GM12878 (cell line): ENCODE results near the gene ANO4. TPM values are rescaled to one million over a fixed set of nuclear protein-coding genes. Genes with fewer than 3 reads are reported as not detected.

Experiments used
- ATAC-seq: fragments of 200-7000 bp; cut with Tn5 transposase; 3 replicates; pipeline ENCODE4 v1.9.1; 2020; ENCODE audit warnings: mild to moderate bottlenecking, moderate library complexity
- BruUV-seq: library from RNA; stranded (reverse); fragments of 400-500 nt; replicated peaks from 2 replicates; lab custom pipeline; 2021; lab: Mats Ljungman, UMichigan
- CTCF ChIA-PET: fragments of 300-600 bp; sonication (Branson Sonifier 250); formaldehyde crosslinking; extraction: SDS; loops from one replicate; lab custom pipeline; 2021; ENCODE audit warnings: inconsistent platforms; lab: Yijun Ruan, JAX
- POLR2A ChIA-PET: fragments of 350-600 bp; formaldehyde crosslinking; extraction: SDS; loops from one replicate; lab custom pipeline; 2021; ENCODE audit warnings: inconsistent platforms; lab: Charles Lee
- RAD21 ChIA-PET: fragments of 300-600 bp; sonication (Branson Sonifier 250); formaldehyde crosslinking; loops from one replicate; lab custom pipeline; 2023; ENCODE audit warnings: antibody characterized with exemption; ENCODE audit not compliant: unreplicated experiment; lab: Charles Lee
- SMC1A ChIA-PET: fragments of 300-600 bp; sonication (Branson Sonifier 250); formaldehyde crosslinking; loops from one replicate; lab custom pipeline; 2023; ENCODE audit not compliant: unreplicated experiment, uncharacterized antibody; lab: Charles Lee
- DNase-seq: peaks from one replicate; pipeline ENCODE4 v3.0.0-alpha.2; 2011; ENCODE audit warnings: low read depth, low spot score
- FAIRE-seq: peaks from 3 replicates; lab custom pipeline; 2011; peaks lifted over from hg19 to GRCh38; lab: Jason Lieb, UNC
- H2AFZ ChIP-seq: 2 replicates; pipeline ENCODE4 v1.6.0; 2011; ENCODE audit warnings: low read depth, low read length, control low read depth; ENCODE audit not compliant: control insufficient read depth
- H3K27ac ChIP-seq: 2 replicates; pipeline ENCODE4 v1.5.1; 2011; ENCODE audit warnings: control low read depth; ENCODE audit not compliant: control insufficient read depth, insufficient read depth
- H3K27me3 ChIP-seq, 2 experiments: replicated peaks in 1 of 2; 2 replicates each; pipeline versions ENCODE4 v1.6.0 to v1.6.1; 2011; ENCODE audit warnings: low read length in 1 of 2; ENCODE audit not compliant: control insufficient read depth in 2 of 2, insufficient read depth in 2 of 2
- H3K36me3 ChIP-seq, 2 experiments: 2 replicates each; pipeline ENCODE4 v1.5.1; 2011; ENCODE audit warnings: low read length in 1 of 2; ENCODE audit not compliant: control insufficient read depth in 2 of 2, insufficient read depth in 2 of 2
- H3K4me1 ChIP-seq: 2 replicates; pipeline ENCODE4 v1.6.1; 2011; ENCODE audit warnings: mild to moderate bottlenecking, low read length, moderate library complexity, mixed read lengths; ENCODE audit not compliant: control insufficient read depth, insufficient read depth
- H3K4me2 ChIP-seq: 2 replicates; pipeline ENCODE4 v1.6.0; 2011; ENCODE audit warnings: control low read depth; ENCODE audit not compliant: control insufficient read depth, insufficient read depth
- H3K4me3 ChIP-seq: fragments of 200-600 bp; sonication (generic); 2 replicates; pipeline ENCODE4 v1.5.1; 2016
- H3K79me2 ChIP-seq: 2 replicates; pipeline ENCODE4 v1.6.0; 2011; ENCODE audit warnings: low read length; ENCODE audit not compliant: control insufficient read depth, insufficient read depth
- H3K9ac ChIP-seq: 2 replicates; pipeline ENCODE4 v1.8.0; 2011; ENCODE audit warnings: low read length, control low read depth, mixed read lengths; ENCODE audit not compliant: control insufficient read depth, insufficient read depth
- H3K9me3 ChIP-seq: replicated peaks from 3 replicates; pipeline ENCODE4 v1.5.1; 2011; ENCODE audit warnings: mild to moderate bottlenecking, low read length; ENCODE audit not compliant: control insufficient read depth, insufficient read depth
- H4K20me1 ChIP-seq: 2 replicates; pipeline ENCODE4 v1.6.0; 2011; ENCODE audit not compliant: control insufficient read depth, insufficient read depth
- BRCA1 ChIP-seq: IDR thresholded peaks from 2 replicates; pipeline ENCODE4 v1.6.1; 2011; ENCODE audit warnings: low read depth, low read length, improper control_type of control experiment
- CEBPB ChIP-seq, 2 experiments: fragments of 150-350 bp in 1 of 2; IDR thresholded peaks; 2 replicates each; pipeline ENCODE4 v1.6.1; 2012 to 2014; ENCODE audit warnings: low read depth in 2 of 2, low read length in 2 of 2, borderline replicate concordance in 1 of 2, inconsistent platforms in 1 of 2
- E2F4 ChIP-seq: IDR thresholded peaks from 2 replicates; pipeline ENCODE4 v1.6.1; 2012; ENCODE audit warnings: low read depth, low read length, improper control_type of control experiment
- GABPA ChIP-seq: IDR thresholded peaks from 2 replicates; pipeline ENCODE4 v1.6.1; 2014; ENCODE audit warnings: antibody characterized with exemption, low read depth, mild to moderate bottlenecking, inconsistent platforms
- GATAD2B ChIP-seq: fragments of 450-650 bp; conservative IDR thresholded peaks from 2 replicates; pipeline ENCODE4 v1.6.1; 2017; ENCODE audit warnings: low read depth, mild to moderate bottlenecking, moderate library complexity
- IRF5 ChIP-seq: fragments of 450-650 bp; IDR thresholded peaks from 2 replicates; pipeline ENCODE4 v1.6.1; 2017; ENCODE audit warnings: borderline replicate concordance
- KLF5 ChIP-seq: fragments of 450-650 bp; IDR thresholded peaks from 2 replicates; pipeline ENCODE4 v1.6.1; 2014; ENCODE audit warnings: mild to moderate bottlenecking; ENCODE audit not compliant: partially characterized antibody
- RB1 ChIP-seq: fragments of 450-650 bp; formaldehyde crosslinking; IDR thresholded peaks from 2 replicates; pipeline ENCODE4 v1.6.1; 2017; ENCODE audit warnings: mild to moderate bottlenecking, borderline replicate concordance
- RUNX3 ChIP-seq: IDR thresholded peaks from 2 replicates; pipeline ENCODE4 v1.6.1; 2012; ENCODE audit warnings: low read length, inconsistent platforms
- TCF7 ChIP-seq: IDR thresholded peaks from 2 replicates; pipeline ENCODE4 v1.6.1; 2014; ENCODE audit warnings: antibody characterized with exemption, borderline replicate concordance
- USF1 ChIP-seq: IDR thresholded peaks from 2 replicates; pipeline ENCODE4 v1.6.1; 2011; ENCODE audit warnings: borderline replicate concordance, low read depth, mild to moderate bottlenecking, moderate library complexity, mixed read lengths, low read length; ENCODE audit not compliant: insufficient read depth; ENCODE audit errors: extremely low read length
- whole genome bisulfite sequencing: methylation state at CpG from one replicate; pipeline ENCODE4 v1.1.6; 2016; ENCODE audit warnings: low lambda C conversion rate; ENCODE audit not compliant: insufficient replicate concordance, insufficient coverage; ENCODE audit errors: missing lambda C conversion rate; 5-methylcytosine and 5-hydroxymethylcytosine counted together
- in situ Hi-C: fragments of 300-500 bp; cut with MboI; formaldehyde crosslinking; loops from 9 replicates; pipeline ENCODE4 v1.14.3; 2018; ENCODE audit warnings: mixed read lengths
- intact Hi-C: fragments of 100-400 bp; cut with micrococcal nuclease; formaldehyde crosslinking; loops from one replicate; pipeline ENCODE4 v1.14.2; 2022; ENCODE audit not compliant: unreplicated experiment
- polyA plus RNA-seq, 11 experiments: library from polyadenylated mRNA; depleted of rRNA in 4 of 11; unstranded in 6 of 11; stranded (reverse) in 5 of 11; fragments of >200 nt; fragmentation: Nextera tagmentation in 4 of 11; fragmentation: Illumina TruSeq in 1 of 11; extraction: Ambion mirVana in 4 of 11; extraction: Trizol in 1 of 11; gene quantifications; 1 replicate in 1 of 11; 2 replicates in 10 of 11; pipeline versions ENCODE4 v1.2.1 to v1.2.3, GENCODE V29; 2011 to 2016; ENCODE audit warnings: inconsistent platforms in 2 of 11, missing spikeins in 2 of 11, low read depth in 1 of 11
- total RNA-seq, 4 experiments: library from RNA; depleted of rRNA in 3 of 4; stranded (reverse); fragments of >200 nt in 3 of 4; fragmentation: Illumina TruSeq in 1 of 4; extraction: Trizol in 1 of 4; gene quantifications; 2 replicates each; pipeline versions ENCODE4 v1.2.1 to v1.2.3, GENCODE V29; 2013 to 2021
- TF ChIP-seq, protein P1 (sequence below): fragments of 450-650 bp; IDR thresholded peaks from 2 replicates; pipeline ENCODE4 v1.6.1; 2017; ENCODE audit warnings: mild to moderate bottlenecking, moderate library complexity
- TF ChIP-seq, protein P2 (sequence below): fragments of 450-650 bp; IDR thresholded peaks from 2 replicates; pipeline ENCODE4 v1.6.1; 2016; ENCODE audit warnings: mild to moderate bottlenecking
- TF ChIP-seq, protein P3 (sequence below): IDR thresholded peaks from 2 replicates; pipeline ENCODE4 v1.6.1; 2011; ENCODE audit warnings: low read depth, low read length, improper control_type of control experiment, borderline replicate concordance

ANO4 gene
- total and polyA plus RNA-seq, 10 of the 15 experiments (the other 5 are each of a cell fraction or from before 2014, with no cell fraction given), result not detected

DNA sequence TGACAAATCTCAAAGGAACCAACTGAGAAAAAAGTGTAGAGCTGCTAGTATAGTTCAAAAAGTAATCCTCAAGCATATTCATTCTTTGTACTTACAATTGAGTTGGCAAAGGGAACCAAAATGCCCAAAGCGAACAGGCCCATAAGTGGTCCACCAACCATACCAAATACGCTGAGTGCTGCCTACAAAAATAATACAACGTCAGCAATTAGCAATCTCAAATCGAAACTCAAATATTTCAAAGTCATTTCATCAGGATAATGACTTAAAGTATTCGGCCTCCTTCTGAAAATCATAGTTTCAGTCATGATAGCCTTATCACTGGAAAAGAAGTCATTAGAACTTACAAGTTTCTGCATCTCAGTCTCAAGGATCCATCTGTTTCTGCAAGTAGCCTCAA, 373.4 kb downstream of the ANO4 start:
- no peak overlapping the region for H3K4me3 ChIP-seq
- H4K20me1 ChIP-seq, result no peaks in the 10 kb centered on the region
- BruUV-seq, result no TSS peak
- POLR2A ChIA-PET, result no interaction called here
- RAD21 ChIA-PET, result no interaction called here
- FAIRE-seq, result no peak
- no peak overlapping the region for H3K27ac ChIP-seq
- in situ Hi-C loops (no loop called here), intact Hi-C loops (no loop called here)
- SMC1A ChIA-PET, result no interaction called here
- H3K27me3 ChIP-seq, result no peaks in the 10 kb centered on the region
- no peaks in the 10 kb centered on the region for H3K9me3 ChIP-seq
- no peaks in the 10 kb centered on the region for H3K4me1 ChIP-seq
- no peak for DNase-seq
- no peak for ATAC-seq
- H3K9ac ChIP-seq, result no peak overlapping the region
- H3K4me2 ChIP-seq, result no peak overlapping the region
- CTCF ChIA-PET, result no interaction called here
- H3K36me3 ChIP-seq, result no peaks in the 10 kb centered on the region
- 31% methylated on average over 5 of the region's 5 CpGs for WGBS
- no peaks in the 10 kb centered on the region for H3K79me2 ChIP-seq
- H2AFZ ChIP-seq, result no peak overlapping the region
- TF ChIP-seq, protein P1, sequence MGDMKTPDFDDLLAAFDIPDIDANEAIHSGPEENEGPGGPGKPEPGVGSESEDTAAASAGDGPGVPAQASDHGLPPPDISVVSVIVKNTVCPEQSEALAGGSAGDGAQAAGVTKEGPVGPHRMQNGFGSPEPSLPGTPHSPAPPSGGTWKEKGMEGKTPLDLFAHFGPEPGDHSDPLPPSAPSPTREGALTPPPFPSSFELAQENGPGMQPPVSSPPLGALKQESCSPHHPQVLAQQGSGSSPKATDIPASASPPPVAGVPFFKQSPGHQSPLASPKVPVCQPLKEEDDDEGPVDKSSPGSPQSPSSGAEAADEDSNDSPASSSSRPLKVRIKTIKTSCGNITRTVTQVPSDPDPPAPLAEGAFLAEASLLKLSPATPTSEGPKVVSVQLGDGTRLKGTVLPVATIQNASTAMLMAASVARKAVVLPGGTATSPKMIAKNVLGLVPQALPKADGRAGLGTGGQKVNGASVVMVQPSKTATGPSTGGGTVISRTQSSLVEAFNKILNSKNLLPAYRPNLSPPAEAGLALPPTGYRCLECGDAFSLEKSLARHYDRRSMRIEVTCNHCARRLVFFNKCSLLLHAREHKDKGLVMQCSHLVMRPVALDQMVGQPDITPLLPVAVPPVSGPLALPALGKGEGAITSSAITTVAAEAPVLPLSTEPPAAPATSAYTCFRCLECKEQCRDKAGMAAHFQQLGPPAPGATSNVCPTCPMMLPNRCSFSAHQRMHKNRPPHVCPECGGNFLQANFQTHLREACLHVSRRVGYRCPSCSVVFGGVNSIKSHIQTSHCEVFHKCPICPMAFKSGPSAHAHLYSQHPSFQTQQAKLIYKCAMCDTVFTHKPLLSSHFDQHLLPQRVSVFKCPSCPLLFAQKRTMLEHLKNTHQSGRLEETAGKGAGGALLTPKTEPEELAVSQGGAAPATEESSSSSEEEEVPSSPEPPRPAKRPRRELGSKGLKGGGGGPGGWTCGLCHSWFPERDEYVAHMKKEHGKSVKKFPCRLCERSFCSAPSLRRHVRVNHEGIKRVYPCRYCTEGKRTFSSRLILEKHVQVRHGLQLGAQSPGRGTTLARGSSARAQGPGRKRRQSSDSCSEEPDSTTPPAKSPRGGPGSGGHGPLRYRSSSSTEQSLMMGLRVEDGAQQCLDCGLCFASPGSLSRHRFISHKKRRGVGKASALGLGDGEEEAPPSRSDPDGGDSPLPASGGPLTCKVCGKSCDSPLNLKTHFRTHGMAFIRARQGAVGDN, result no peak
- TF ChIP-seq BRCA1 (no peak), GATAD2B (no peak), USF1 (no peak), CEBPB (IDR thresholded peaks at IDR 0.05; ENCODE audit: borderline replicate concordance in 1 of 2, low read depth in 2 of 2, low read length in 2 of 2) (no peak), RUNX3 (no peak), TCF7 (no peak), GABPA (no peak), RB1 (no peak), E2F4 (no peak), IRF5 (no peak), KLF5 (no peak)
- TF ChIP-seq, protein P2, sequence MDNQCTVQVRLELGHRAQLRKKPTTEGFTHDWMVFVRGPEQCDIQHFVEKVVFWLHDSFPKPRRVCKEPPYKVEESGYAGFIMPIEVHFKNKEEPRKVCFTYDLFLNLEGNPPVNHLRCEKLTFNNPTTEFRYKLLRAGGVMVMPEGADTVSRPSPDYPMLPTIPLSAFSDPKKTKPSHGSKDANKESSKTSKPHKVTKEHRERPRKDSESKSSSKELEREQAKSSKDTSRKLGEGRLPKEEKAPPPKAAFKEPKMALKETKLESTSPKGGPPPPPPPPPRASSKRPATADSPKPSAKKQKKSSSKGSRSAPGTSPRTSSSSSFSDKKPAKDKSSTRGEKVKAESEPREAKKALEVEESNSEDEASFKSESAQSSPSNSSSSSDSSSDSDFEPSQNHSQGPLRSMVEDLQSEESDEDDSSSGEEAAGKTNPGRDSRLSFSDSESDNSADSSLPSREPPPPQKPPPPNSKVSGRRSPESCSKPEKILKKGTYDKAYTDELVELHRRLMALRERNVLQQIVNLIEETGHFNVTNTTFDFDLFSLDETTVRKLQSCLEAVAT, result no peak
- TF ChIP-seq, protein P3, sequence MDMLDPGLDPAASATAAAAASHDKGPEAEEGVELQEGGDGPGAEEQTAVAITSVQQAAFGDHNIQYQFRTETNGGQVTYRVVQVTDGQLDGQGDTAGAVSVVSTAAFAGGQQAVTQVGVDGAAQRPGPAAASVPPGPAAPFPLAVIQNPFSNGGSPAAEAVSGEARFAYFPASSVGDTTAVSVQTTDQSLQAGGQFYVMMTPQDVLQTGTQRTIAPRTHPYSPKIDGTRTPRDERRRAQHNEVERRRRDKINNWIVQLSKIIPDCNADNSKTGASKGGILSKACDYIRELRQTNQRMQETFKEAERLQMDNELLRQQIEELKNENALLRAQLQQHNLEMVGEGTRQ, result no peak
